Peyer's patch (tissue), 4 donors: ENCODE data around the gene ATN1. TPM values are rescaled to one million over a fixed set of nuclear protein-coding genes. Genes with fewer than 3 reads are reported as not detected.
"Not testable (repeated sequence)": the region's sequence is repeated elsewhere in the genome, so short reads cannot be mapped to it uniquely, and the experiment has no call there.

Experiments used
- DNase-seq, 3 donors: peaks; one replicate each; pipeline ENCODE4 v3.0.0-alpha.2; 2017 to 2019
- H3K27ac ChIP-seq, 4 donors: fragments of 200-600 bp; sonication (generic); one replicate each; pipeline ENCODE4 v1.5.1; 2016 to 2019
- H3K27me3 ChIP-seq, 2 donors: fragments of 200-600 bp; sonication (generic); one replicate each; pipeline ENCODE4 v1.5.1; 2019
- H3K36me3 ChIP-seq, 3 donors: fragments of 200-600 bp; sonication (generic); one replicate each; pipeline ENCODE4 v1.5.1; 2016 to 2019
- H3K4me1 ChIP-seq, 4 donors: fragments of 200-600 bp; sonication (generic); one replicate each; pipeline ENCODE4 v1.5.1; 2016 to 2019
- H3K4me3 ChIP-seq, 4 donors: fragments of 200-600 bp; sonication (generic); 1 replicate in 3 of 4; 2 replicates in 1 of 4; pipeline ENCODE4 v1.5.1; 2016 to 2019; ENCODE audit warnings: mild to moderate bottlenecking in 1 of 4
- H3K9me3 ChIP-seq, 4 donors: fragments of 200-600 bp; sonication (generic); one replicate each; pipeline ENCODE4 v1.5.1; 2016 to 2019; ENCODE audit warnings: mild to moderate bottlenecking in 1 of 4
- CTCF ChIP-seq, 6 experiments: fragments of 450-650 bp in 4 of 6; fragments of 200-600 bp in 2 of 6; sonication (generic) in 1 of 6; IDR thresholded peaks; one replicate each; pipeline ENCODE4 v1.5.1; 2017 to 2019; ENCODE audit warnings: antibody characterized with exemption in 6 of 6, mild to moderate bottlenecking in 3 of 6, moderate library complexity in 1 of 6
- POLR2A ChIP-seq, 2 donors: fragments of 450-650 bp; IDR thresholded peaks; one replicate each; pipeline ENCODE4 v1.5.1; 2017; ENCODE audit warnings: antibody characterized with exemption in 2 of 2, mild to moderate bottlenecking in 2 of 2, moderate library complexity in 2 of 2
- total RNA-seq, 4 donors: library from RNA; depleted of rRNA; stranded (reverse); fragments of >200 nt; gene quantifications; one replicate each; pipeline ENCODE4 v1.1.0, GENCODE V29; 2016

The ATN1 gene
- total RNA-seq, 4 donors from 2014 or later, result 77.6 to 337 (median 125) TPM

GRCh38 chr12:6903722-6904121, 24.0 kb upstream of the ATN1 start:
- Histone ChIP-seq H3K4me1 (peaks cover 0 to 19% (median 9%) of the 10 kb centered on the region in 4 donors), H3K27ac (peak overlapping the region in 1 of 4 donors; percentile 62), H3K36me3 (no peaks in the 10 kb centered on the region), H3K27me3 (no peaks in the 10 kb centered on the region), H3K4me3 (no peak overlapping the region), H3K9me3 (no peaks in the 10 kb centered on the region)
- TF ChIP-seq POLR2A (IDR thresholded peaks at IDR 0.05) (no peak), CTCF (IDR thresholded peaks at IDR 0.05) (no peak)
- DNase-seq, result no peak

GRCh38 chr12:6904280-6905276, 23.2 kb upstream of the ATN1 start, which contains the start of gene LRRC23:
Gene LRRC23 (plus strand): TSS chr12:6904822. CDS start chr12:6905634, 812 bp downstream.
- no peaks in the 10 kb centered on the region for H3K36me3 ChIP-seq
- DNase-seq, result peak; percentile 97 to 99 (median 98)
- H3K27me3 ChIP-seq, result no peaks in the 10 kb centered on the region
- no peak for TF ChIP-seq CTCF (IDR thresholded peaks at IDR 0.05)
- TF ChIP-seq POLR2A (IDR thresholded peaks at IDR 0.05), result peak in 1 of 2 donors; percentile 31
- H3K9me3 ChIP-seq, result no peaks in the 10 kb centered on the region
- peaks cover 0 to 13% (median 8%) of the 10 kb centered on the region in 4 donors for H3K4me1 ChIP-seq
- peak within 1 kb of the TSS; percentile 62 to 76 (median 72) for H3K27ac ChIP-seq
- H3K4me3 ChIP-seq, result peak within 1 kb of the TSS; percentile 44 to 67 (median 61)

GRCh38 chr12:6905414-6906040, 22.2 kb upstream of the ATN1 start:
- no peak for TF ChIP-seq POLR2A (IDR thresholded peaks at IDR 0.05)
- TF ChIP-seq CTCF (IDR thresholded peaks at IDR 0.05), result no peak
- DNase-seq, result no peak
- Histone ChIP-seq H3K27me3 (no peaks in the 10 kb centered on the region), H3K4me3 (peak overlapping the region in 3 of 4 donors; percentile 57 to 67 (median 65)), H3K27ac (peak overlapping the region in 2 of 4 donors; percentile 75 to 76), H3K36me3 (no peaks in the 10 kb centered on the region), H3K9me3 (no peaks in the 10 kb centered on the region), H3K4me1 (peaks cover 0 to 7% (median 5%) of the 10 kb centered on the region in 4 donors)

GRCh38 chr12:6908141-6908540, 19.6 kb upstream of the ATN1 start:
- not testable (repeated sequence) for H3K27me3 ChIP-seq, H3K36me3 ChIP-seq, H3K4me1 ChIP-seq, H3K4me3 ChIP-seq, H3K9me3 ChIP-seq, DNase-seq, H3K27ac ChIP-seq

- TF ChIP-seq CTCF (IDR thresholded peaks at IDR 0.05), result no peak
- TF ChIP-seq POLR2A (IDR thresholded peaks at IDR 0.05), result no peak
- Histone ChIP-seq H3K27ac (no peak overlapping the region), H3K36me3 (no peaks in the 10 kb centered on the region), H3K4me3 (no peak overlapping the region), H3K27me3 (no peaks in the 10 kb centered on the region), H3K9me3 (no peaks in the 10 kb centered on the region), H3K4me1 (peaks cover 0 to 12% (median 3%) of the 10 kb centered on the region in 4 donors)
- no peak for DNase-seq
Observed at GRCh38 chr12:6909421-6910145, 18.2 kb upstream of the ATN1 start.
